A549 (cell line): ENCODE measurements around the gene P3H2. TPM values are rescaled to one million over a fixed set of nuclear protein-coding genes. Genes with fewer than 3 reads are reported as not detected.

Experiments
- ATAC-seq, 2 experiments: fragments of 200-7000 bp in 1 of 2; fragments of >200 bp in 1 of 2; cut with Nextera tagmentation in 1 of 2; cut with Tn5 transposase in 1 of 2; 3 replicates each; pipeline versions ENCODE4 v1.8.0 to v1.9.1; 2018 to 2020; ENCODE audit warnings: mild to moderate bottlenecking in 1 of 2, moderate library complexity in 1 of 2
- CTCF ChIA-PET: fragments of 300-600 bp; sonication (Branson Sonifier 250); formaldehyde crosslinking; extraction: SDS; loops from one replicate; lab custom pipeline; 2021; ENCODE audit warnings: antibody characterized with exemption, inconsistent platforms; lab: Yijun Ruan, JAX
- POLR2A ChIA-PET: fragments of 350-600 bp; formaldehyde crosslinking; extraction: SDS; loops from one replicate; lab custom pipeline; 2021; ENCODE audit warnings: antibody characterized with exemption, inconsistent platforms; lab: Yijun Ruan, JAX
- DNase-seq, 2 experiments: peaks; one replicate each; pipeline versions ENCODE4 v3.0.0 to v3.0.0-alpha.2; 2011 to 2016; ENCODE audit warnings: low read depth in 1 of 2, low spot score in 1 of 2
- FAIRE-seq: peaks from 2 replicates; lab custom pipeline; 2011; peaks lifted over from hg19 to GRCh38; lab: Jason Lieb, UNC
- H3K27ac ChIP-seq, 2 experiments: fragments of >200 bp; sonication (Bioruptor Twin); formaldehyde crosslinking; 3 replicates each; pipeline ENCODE4 v1.5.1; 2016 to 2017
- H3K4me1 ChIP-seq: fragments of >200 bp; sonication (Bioruptor Twin); formaldehyde crosslinking; 3 replicates; pipeline ENCODE4 v1.6.1; 2016
- H3K4me2 ChIP-seq: fragments of >200 bp; sonication (Bioruptor Twin); formaldehyde crosslinking; 3 replicates; pipeline ENCODE4 v1.6.1; 2016
- H3K4me3 ChIP-seq: fragments of >200 bp; sonication (Bioruptor Twin); formaldehyde crosslinking; 3 replicates; pipeline ENCODE4 v1.5.1; 2016
- H3K9me3 ChIP-seq: fragments of >200 bp; sonication (Bioruptor Twin); formaldehyde crosslinking; 3 replicates; pipeline ENCODE4 v1.6.1; 2016
- CBX2 ChIP-seq: fragments of 200-600 bp; sonication (generic); IDR thresholded peaks from 2 replicates; pipeline ENCODE4 v1.6.1; 2016; ENCODE audit warnings: low read depth, mild to moderate bottlenecking, borderline replicate concordance
- ESRRA ChIP-seq: fragments of 150-350 bp; IDR thresholded peaks from 2 replicates; pipeline ENCODE4 v1.6.1; 2014; ENCODE audit warnings: mild to moderate bottlenecking, low read length, borderline replicate concordance
- FOSL2 ChIP-seq, 2 experiments: fragments of 450-650 bp in 1 of 2; fragments of >200 bp in 1 of 2; sonication (Bioruptor Twin) in 1 of 2; formaldehyde crosslinking; IDR thresholded peaks; 2 replicates each; pipeline versions ENCODE4 v1.5.0 to v1.6.1; 2016 to 2020; ENCODE audit warnings: mild to moderate bottlenecking in 1 of 2, moderate library complexity in 1 of 2
- HOXB5 ChIP-seq: fragments of 250-450 bp; sonication (Bioruptor Pico); IDR thresholded peaks from 2 replicates; pipeline ENCODE4 v1.5.0; 2020; ENCODE audit warnings: mild to moderate bottlenecking, moderate library complexity
- JUNB ChIP-seq: fragments of >200 bp; sonication (Bioruptor Twin); formaldehyde crosslinking; IDR thresholded peaks from 2 replicates; pipeline ENCODE4 v1.6.1; 2016
- MAFK ChIP-seq: fragments of 450-650 bp; IDR thresholded peaks from 2 replicates; pipeline ENCODE4 v1.6.1; 2014; ENCODE audit not compliant: partially characterized antibody
- MAX ChIP-seq: IDR thresholded peaks from 2 replicates; pipeline ENCODE4 v1.6.1; 2012
- NFE2L2 ChIP-seq: fragments of 150-350 bp; conservative IDR thresholded peaks from 2 replicates; pipeline ENCODE4 v1.6.1; 2014; ENCODE audit warnings: low read length
- RFX5 ChIP-seq: fragments of 450-650 bp; IDR thresholded peaks from 2 replicates; pipeline ENCODE4 v1.7.1; 2014; ENCODE audit warnings: antibody characterized with exemption, mild to moderate bottlenecking, moderate library complexity
- ZSCAN20 ChIP-seq: fragments of 250-450 bp; sonication (Bioruptor Pico); IDR thresholded peaks from 2 replicates; pipeline ENCODE4 v1.8.0; 2022; ENCODE audit warnings: mild to moderate bottlenecking, moderate library complexity
- WGBS: methylation state at CpG from one replicate; pipeline ENCODE4 v1.1.6; 2017; ENCODE audit errors: missing lambda C conversion rate; 5-methylcytosine and 5-hydroxymethylcytosine counted together
- polyA plus RNA-seq, 4 experiments: library from polyadenylated mRNA; depleted of rRNA in 3 of 4; stranded (reverse); fragments of >200 nt; fragmentation: RNase III in 1 of 4; extraction: RNeasy Plus Mini Kit Qiagen cat#74134 plus additional on column Dnase treatment in 1 of 4; gene quantifications; 2 replicates in 3 of 4; 3 replicates in 1 of 4; pipeline ENCODE4 v1.2.3, GENCODE V29; 2011 to 2017
- TF ChIP-seq, protein P1 (sequence below): IDR thresholded peaks from 2 replicates; pipeline ENCODE4 v1.6.1; 2012; ENCODE audit warnings: low read depth, borderline replicate concordance
- TF ChIP-seq, protein P2 (sequence below): fragments of 250-450 bp; sonication (Bioruptor Pico); IDR thresholded peaks from 2 replicates; pipeline ENCODE4 v1.5.0; 2021; ENCODE audit warnings: mild to moderate bottlenecking, moderate library complexity, borderline replicate concordance
- TF ChIP-seq, protein P3 (sequence below): fragments of 200-600 bp; sonication (generic); IDR thresholded peaks from 2 replicates; pipeline ENCODE4 v1.6.1; 2016; ENCODE audit warnings: antibody characterized with exemption, mild to moderate bottlenecking, moderate library complexity

P3H2 gene
- polyA plus RNA-seq, 2 of the 4 experiments (the other 2 are of a cell fraction), result 56.6 to 72.5 TPM

GRCh38 chr3:190041333-190042041 lies 79.2 kb downstream of the P3H2 start:
- CTCF ChIA-PET, result interaction anchor here (0.7 kb wide), 1 partner anchor 75 kb away, joined by 6 read pairs; no protein-coding TSS in a partner anchor
- TF ChIP-seq MAFK, result peak; percentile 91
- TF ChIP-seq NFE2L2, result no peak
- no peak for TF ChIP-seq CBX2
- no peak for TF ChIP-seq HOXB5 (CRISPR knock-in tag)
- TF ChIP-seq JUNB, result no peak
- TF ChIP-seq ESRRA, result no peak
- no peak overlapping the region; a peak in 1 of 6 replicates for H3K27ac ChIP-seq
- WGBS, result 49% methylated on average over 3 of the region's 3 CpGs
- ATAC-seq (no peak), FAIRE-seq (no peak), DNase-seq (no peak)
- H3K4me2 ChIP-seq, result peak overlapping the region; percentile 14; the same call in 1 of the 3 replicates
- no peaks in the 10 kb centered on the region for H3K9me3 ChIP-seq
- no peak overlapping the region for H3K4me3 ChIP-seq
- POLR2A ChIA-PET, result no interaction called here
- peaks cover 70% of the 10 kb centered on the region for H3K4me1 ChIP-seq

DNA sequence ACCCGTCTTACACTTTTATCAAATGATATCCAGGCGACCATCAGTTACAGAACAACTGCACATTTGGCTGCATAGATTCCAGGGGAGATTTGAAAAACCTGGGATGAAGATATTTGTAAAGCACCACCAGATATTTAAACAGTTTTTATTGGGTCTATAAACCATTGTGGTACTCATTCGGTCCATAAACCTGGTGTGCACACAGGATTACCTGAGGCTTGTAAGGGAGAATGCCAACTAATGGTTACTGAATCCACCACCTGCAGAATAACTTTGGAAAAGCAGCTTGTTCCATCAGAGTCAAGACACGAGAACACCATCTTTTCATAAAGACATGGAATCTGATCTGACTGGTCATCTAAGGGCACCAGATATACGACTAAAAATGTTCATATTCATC lies 80.6 kb downstream of the P3H2 start:
- WGBS, result 58% methylated on average over 5 of the region's 5 CpGs
- peaks cover 69% of the 10 kb centered on the region for H3K4me1 ChIP-seq
- CTCF ChIA-PET, result interaction anchor here (0.6 to 0.9 kb wide), 2 partner anchors 24 to 169 kb away, joined by 3 read pairs; no protein-coding TSS in a partner anchor
- H3K9me3 ChIP-seq, result no peaks in the 10 kb centered on the region
- DNase-seq (no peak), ATAC-seq (no peak), FAIRE-seq (no peak)
- H3K4me2 ChIP-seq, result no peak overlapping the region
- POLR2A ChIA-PET, result no interaction called here
- H3K4me3 ChIP-seq, result no peak overlapping the region
- TF ChIP-seq MAX, result no peak
- TF ChIP-seq RFX5, result no peak
- TF ChIP-seq, protein P1, sequence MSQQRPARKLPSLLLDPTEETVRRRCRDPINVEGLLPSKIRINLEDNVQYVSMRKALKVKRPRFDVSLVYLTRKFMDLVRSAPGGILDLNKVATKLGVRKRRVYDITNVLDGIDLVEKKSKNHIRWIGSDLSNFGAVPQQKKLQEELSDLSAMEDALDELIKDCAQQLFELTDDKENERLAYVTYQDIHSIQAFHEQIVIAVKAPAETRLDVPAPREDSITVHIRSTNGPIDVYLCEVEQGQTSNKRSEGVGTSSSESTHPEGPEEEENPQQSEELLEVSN, result no peak
- TF ChIP-seq, protein P2, sequence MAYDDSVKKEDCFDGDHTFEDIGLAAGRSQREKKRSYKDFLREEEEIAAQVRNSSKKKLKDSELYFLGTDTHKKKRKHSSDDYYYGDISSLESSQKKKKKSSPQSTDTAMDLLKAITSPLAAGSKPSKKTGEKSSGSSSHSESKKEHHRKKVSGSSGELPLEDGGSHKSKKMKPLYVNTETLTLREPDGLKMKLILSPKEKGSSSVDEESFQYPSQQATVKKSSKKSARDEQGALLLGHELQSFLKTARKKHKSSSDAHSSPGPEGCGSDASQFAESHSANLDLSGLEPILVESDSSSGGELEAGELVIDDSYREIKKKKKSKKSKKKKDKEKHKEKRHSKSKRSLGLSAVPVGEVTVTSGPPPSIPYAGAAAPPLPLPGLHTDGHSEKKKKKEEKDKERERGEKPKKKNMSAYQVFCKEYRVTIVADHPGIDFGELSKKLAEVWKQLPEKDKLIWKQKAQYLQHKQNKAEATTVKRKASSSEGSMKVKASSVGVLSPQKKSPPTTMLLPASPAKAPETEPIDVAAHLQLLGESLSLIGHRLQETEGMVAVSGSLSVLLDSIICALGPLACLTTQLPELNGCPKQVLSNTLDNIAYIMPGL, result no peak
- TF ChIP-seq ZSCAN20 (CRISPR knock-in tag), result no peak
- no peak for TF ChIP-seq FOSL2 (IDR thresholded peaks at IDR 0.05)
- TF ChIP-seq FOSL2 (CRISPR knock-in tag; IDR thresholded peaks at IDR 0.05), result no peak
- TF ChIP-seq, protein P3, sequence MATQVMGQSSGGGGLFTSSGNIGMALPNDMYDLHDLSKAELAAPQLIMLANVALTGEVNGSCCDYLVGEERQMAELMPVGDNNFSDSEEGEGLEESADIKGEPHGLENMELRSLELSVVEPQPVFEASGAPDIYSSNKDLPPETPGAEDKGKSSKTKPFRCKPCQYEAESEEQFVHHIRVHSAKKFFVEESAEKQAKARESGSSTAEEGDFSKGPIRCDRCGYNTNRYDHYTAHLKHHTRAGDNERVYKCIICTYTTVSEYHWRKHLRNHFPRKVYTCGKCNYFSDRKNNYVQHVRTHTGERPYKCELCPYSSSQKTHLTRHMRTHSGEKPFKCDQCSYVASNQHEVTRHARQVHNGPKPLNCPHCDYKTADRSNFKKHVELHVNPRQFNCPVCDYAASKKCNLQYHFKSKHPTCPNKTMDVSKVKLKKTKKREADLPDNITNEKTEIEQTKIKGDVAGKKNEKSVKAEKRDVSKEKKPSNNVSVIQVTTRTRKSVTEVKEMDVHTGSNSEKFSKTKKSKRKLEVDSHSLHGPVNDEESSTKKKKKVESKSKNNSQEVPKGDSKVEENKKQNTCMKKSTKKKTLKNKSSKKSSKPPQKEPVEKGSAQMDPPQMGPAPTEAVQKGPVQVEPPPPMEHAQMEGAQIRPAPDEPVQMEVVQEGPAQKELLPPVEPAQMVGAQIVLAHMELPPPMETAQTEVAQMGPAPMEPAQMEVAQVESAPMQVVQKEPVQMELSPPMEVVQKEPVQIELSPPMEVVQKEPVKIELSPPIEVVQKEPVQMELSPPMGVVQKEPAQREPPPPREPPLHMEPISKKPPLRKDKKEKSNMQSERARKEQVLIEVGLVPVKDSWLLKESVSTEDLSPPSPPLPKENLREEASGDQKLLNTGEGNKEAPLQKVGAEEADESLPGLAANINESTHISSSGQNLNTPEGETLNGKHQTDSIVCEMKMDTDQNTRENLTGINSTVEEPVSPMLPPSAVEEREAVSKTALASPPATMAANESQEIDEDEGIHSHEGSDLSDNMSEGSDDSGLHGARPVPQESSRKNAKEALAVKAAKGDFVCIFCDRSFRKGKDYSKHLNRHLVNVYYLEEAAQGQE, result no peak
- TF ChIP-seq, all 56 proteins: peak for 0
- no peak overlapping the region for H3K27ac ChIP-seq
